HG03060 (cell line): ENCODE measurements around the gene IFNGR2.
A peak's percentile ranks its signal among the peaks of the same experiment; 100 is the strongest.
"Not testable (repeated sequence)": the region's sequence is repeated elsewhere in the genome, so short reads cannot be mapped to it uniquely, and the experiment has no call there.

ENCODE experiments used
- ATAC-seq: cut with Tn5 transposase; IDR thresholded peaks from one replicate; pipeline ENCODE4 v1.9.1; 2021; ENCODE audit warnings: low read depth, moderate number of reproducible peaks; ENCODE audit not compliant: unreplicated experiment

IFNGR2 gene

GRCh38 chr21:33433425-33434114 is 30.4 kb downstream of the IFNGR2 start:
- no peak for ATAC-seq

GRCh38 chr21:33434770-33435360 is 31.7 kb downstream of the IFNGR2 start:
- peak; percentile 90 for ATAC-seq

GRCh38 chr21:33437140-33437539 is 33.9 kb downstream of the IFNGR2 start:
- no peak for ATAC-seq

GRCh38 chr21:33441489-33442477 is 38.6 kb downstream of the IFNGR2 start:
- ATAC-seq = no peak

GRCh38 chr21:33443194-33443593 is 40.0 kb downstream of the IFNGR2 start:
- ATAC-seq = no peak

- ATAC-seq = no peak
Observed at GRCh38 chr21:33444499-33444898, 41.3 kb downstream of the IFNGR2 start.

- ATAC-seq = not testable (repeated sequence)
Observed at GRCh38 chr21:33446620-33447019, 43.4 kb downstream of the IFNGR2 start.

- no peak for ATAC-seq
Observed at GRCh38 chr21:33449616-33450015, 46.4 kb downstream of the IFNGR2 start.

GRCh38 chr21:33451634-33452071 is 48.4 kb downstream of the IFNGR2 start:
- no peak for ATAC-seq

GRCh38 chr21:33452362-33452761 is 49.1 kb downstream of the IFNGR2 start:
- ATAC-seq = no peak

- ATAC-seq = no peak
Observed at GRCh38 chr21:33455686-33456446, 52.7 kb downstream of the IFNGR2 start.

GRCh38 chr21:33458861-33459260 is 55.6 kb downstream of the IFNGR2 start:
- ATAC-seq = no peak

GRCh38 chr21:33461538-33462250 is 58.5 kb downstream of the IFNGR2 start:
- no peak for ATAC-seq

- not testable (repeated sequence) for ATAC-seq
Observed at GRCh38 chr21:33469183-33469582, 66.0 kb downstream of the IFNGR2 start.

GRCh38 chr21:33470701-33471100 is 67.5 kb downstream of the IFNGR2 start:
- ATAC-seq = no peak

GRCh38 chr21:33473344-33473743 is 70.1 kb downstream of the IFNGR2 start:
- no peak for ATAC-seq

- no peak for ATAC-seq
Observed at GRCh38 chr21:33477066-33477465, 73.9 kb downstream of the IFNGR2 start.

- ATAC-seq = no peak
Observed at GRCh38 chr21:33478182-33478581, 75.0 kb downstream of the IFNGR2 start.

- ATAC-seq = peak; percentile 4
Observed at GRCh38 chr21:33478935-33479678, 75.9 kb downstream of the IFNGR2 start.
